ENCODE data around the gene SOD2.

GRCh38 chr6:159682295-159682694 lies 10.7 kb downstream of the SOD2 start:
- TF ChIP-seq KLF16 (tag by site-specific recombination; IDR thresholded peaks at IDR 0.05) (no peak), ZNF747 (tag by site-specific recombination; IDR thresholded peaks at IDR 0.05) (no peak), ZNF133 (tag by site-specific recombination; IDR thresholded peaks at IDR 0.05) (no peak), CTCF (tag by site-specific recombination; IDR thresholded peaks at IDR 0.05) (no peak), HOXA7 (CRISPR knock-in tag; IDR thresholded peaks at IDR 0.05; ENCODE audit: borderline replicate concordance) (no peak), ZNF776 (tag by site-specific recombination; IDR thresholded peaks at IDR 0.05; ENCODE audit: borderline replicate concordance) (no peak), GLIS2 (tag by site-specific recombination; IDR thresholded peaks at IDR 0.05) (no peak), ZBTB26 (tag by site-specific recombination; optimal IDR thresholded peaks at IDR 0.05) (no peak), ZNF561 (tag by site-specific recombination; IDR thresholded peaks at IDR 0.05; ENCODE audit: borderline replicate concordance) (no peak), ZNF513 (tag by site-specific recombination; IDR thresholded peaks at IDR 0.05) (no peak)
